HG03354 (cell line): ENCODE results near the gene OR2A7.
"Not testable (repeated sequence)": the region's sequence is repeated elsewhere in the genome, so short reads cannot be mapped to it uniquely, and the experiment has no call there.

Experiments used
- ATAC-seq: cut with Tn5 transposase; IDR thresholded peaks from one replicate; pipeline ENCODE4 v1.9.1; 2021; ENCODE audit warnings: mild to moderate bottlenecking; ENCODE audit not compliant: unreplicated experiment, poor library complexity, severe bottlenecking

OR2A7 gene

DNA sequence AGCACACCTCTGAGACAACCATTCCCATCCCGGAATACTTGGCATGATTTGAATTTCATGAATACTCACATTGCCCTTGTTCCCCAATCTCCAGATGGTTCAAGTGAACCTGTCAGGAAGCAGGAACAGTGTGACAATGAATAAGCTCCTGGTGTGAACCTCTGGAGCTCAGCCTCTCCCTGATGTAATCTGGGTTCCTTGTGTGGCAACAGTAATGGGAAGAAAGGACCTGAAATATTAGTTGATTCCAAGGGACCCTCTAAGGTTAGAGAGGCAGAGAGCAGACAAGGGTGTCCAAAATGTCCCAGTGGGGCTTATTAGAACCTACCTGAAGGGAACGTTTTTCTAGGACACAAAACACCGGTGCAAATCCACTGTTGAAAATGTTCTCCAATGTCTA is 8.5 kb downstream of the OR2A7 start:
- ATAC-seq = no peak

GRCh38 chr7:144255471-144255897 is 9.1 kb downstream of the OR2A7 start:
- ATAC-seq = no peak

GRCh38 chr7:144252307-144252706 is 12.3 kb downstream of the OR2A7 start:
- ATAC-seq = not testable (repeated sequence)

GRCh38 chr7:144247674-144248330 is 16.8 kb downstream of the OR2A7 start:
- not testable (repeated sequence) for ATAC-seq

DNA sequence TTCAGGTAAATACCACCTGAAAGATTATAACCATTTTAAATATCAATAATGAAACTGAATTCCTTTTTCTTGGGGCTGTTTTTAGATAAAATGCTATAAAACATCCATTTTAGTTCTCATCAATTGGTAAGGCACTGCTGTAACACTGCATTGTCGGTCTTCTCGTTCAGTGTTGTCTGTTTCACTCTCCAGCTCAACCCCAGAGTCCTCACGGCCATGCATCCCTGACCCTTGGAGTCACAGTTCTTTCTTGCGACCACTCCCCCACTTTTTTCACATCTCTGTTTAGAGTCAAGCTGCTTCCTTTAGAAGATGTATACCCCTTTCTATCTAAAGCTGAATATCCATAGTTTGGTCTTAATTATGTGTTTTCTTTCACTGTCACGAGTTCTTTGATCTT is 17.6 kb downstream of the OR2A7 start:
- not testable (repeated sequence) for ATAC-seq

GRCh38 chr7:144245372-144245771 is 19.2 kb downstream of the OR2A7 start:
- ATAC-seq = not testable (repeated sequence)

DNA sequence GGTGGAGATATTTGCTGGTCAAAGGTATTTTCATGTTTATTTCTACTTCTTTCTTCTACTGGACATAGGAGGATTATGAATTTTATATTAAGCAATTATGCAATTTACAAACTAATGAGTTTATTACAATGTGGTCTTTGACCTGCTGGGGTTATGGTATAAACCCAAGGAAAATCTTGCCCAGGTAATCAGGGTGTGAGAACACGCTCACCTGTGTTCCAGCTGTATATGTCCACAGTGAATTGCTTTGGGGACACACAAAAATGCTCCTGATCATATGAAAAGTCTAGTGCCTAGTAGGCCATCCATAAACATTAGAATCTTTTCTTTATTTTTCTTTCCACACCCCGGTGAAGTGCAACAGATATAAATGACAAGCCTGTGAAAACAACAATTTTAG is 25.2 kb downstream of the OR2A7 start, which contains the start of gene OR2A42:
Gene OR2A42 (minus strand): TSS at position 241 of the 400 bp plus-strand sequence. CDS start 6,762 bp downstream, outside the sequence.
- not testable (repeated sequence) for ATAC-seq

- not testable (repeated sequence) for ATAC-seq
Measured at GRCh38 chr7:144238530-144239082, 26.0 kb downstream of the OR2A7 start.

DNA sequence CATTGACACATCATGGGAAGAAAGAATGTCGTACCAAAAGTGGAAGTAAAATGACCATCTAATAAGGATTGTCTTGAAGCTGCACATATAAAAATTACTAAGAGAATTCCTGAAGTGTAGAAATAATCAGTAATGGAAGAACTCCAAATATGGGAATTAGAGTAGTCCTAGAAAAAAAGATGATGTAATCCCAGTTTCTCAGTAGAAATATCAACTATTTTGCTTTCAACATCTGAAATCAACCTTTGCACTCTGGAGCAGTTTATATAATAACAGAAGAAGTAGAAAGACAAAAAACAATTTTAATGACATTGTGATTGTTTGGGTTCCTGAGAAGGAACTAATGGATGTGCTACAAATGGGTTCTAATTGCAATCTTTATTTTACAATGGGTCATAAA is 31.6 kb downstream of the OR2A7 start:
- not testable (repeated sequence) for ATAC-seq

DNA sequence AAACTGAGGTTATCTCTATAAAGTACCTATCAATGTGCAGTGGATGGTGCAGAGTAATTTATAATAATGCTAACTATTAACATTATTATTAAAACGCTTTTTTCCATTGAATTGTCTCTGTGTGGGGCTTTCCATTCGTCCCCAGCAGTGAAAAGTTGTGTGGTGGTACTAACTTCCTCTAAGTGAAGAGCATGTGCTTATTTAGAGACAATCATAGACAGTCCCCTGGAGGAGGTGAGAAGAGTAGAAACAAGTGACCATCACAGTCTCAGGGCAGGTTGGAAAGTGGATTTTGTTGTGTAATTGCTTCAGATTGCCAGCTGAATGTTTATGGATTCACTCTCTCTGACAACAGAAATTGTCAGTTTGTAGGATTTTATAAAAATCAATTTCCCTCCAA is 33.6 kb downstream of the OR2A7 start:
- not testable (repeated sequence) for ATAC-seq

- ATAC-seq = not testable (repeated sequence)
Measured at GRCh38 chr7:144228810-144229209, 35.8 kb downstream of the OR2A7 start.

DNA sequence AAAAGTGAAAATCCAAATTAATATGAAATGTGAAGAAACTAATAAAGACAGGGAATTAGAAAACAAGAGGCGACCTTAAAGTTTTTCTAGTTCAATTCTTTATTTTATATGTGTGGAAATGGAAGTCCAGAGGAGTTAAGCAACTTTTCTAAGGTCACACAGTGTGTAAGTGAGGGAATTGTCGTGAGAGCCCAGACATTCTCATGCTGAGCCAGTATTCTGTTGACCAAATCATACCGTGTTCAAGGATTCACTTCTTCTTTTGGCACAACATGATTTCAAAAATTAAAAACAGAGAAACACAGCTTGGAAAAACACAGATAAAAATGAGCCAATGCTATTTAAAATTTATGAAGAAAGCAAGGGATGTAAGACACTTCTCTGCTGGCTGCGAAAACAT is 37.7 kb downstream of the OR2A7 start:
- ATAC-seq = not testable (repeated sequence)

DNA sequence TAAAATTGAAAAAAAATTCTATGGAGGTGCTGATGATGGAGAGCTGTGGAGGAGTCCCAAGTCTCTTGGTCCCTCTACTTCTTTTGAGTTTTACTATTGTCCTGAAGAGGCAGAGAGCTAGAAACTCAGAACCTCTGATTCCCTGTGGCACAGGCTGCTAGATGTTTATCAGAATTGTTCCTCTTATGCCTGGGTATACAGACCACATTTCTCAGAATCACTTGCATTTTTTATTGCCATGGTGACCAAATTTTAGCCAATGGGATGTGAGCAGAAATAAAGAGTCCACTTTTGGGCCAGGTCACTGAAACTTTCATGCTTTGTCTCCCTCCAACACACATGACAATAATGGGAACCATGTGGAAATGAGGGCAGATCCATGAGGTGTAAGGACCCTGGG is 40.9 kb downstream of the OR2A7 start:
- not testable (repeated sequence) for ATAC-seq

GRCh38 chr7:144220531-144220930 is 44.1 kb downstream of the OR2A7 start:
- ATAC-seq = not testable (repeated sequence)

DNA sequence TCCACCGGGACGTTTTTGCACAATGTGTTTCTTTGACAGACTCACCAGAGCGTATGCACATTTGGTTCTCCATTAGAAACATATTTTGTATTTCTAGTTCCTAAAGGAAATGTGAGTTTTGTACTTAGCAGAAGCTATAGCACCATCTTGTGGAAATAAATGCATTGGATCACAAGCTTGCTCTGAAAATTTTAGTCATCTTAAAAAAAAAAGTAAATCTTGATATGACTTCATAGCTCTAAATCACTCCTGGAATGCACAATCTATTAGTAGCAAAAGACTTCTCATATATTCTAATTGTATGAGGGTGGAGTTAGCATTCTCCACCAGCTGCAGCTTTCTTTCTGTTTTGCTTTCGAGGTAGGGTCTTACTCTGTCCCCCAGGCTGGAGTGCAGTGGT is 45.4 kb downstream of the OR2A7 start:
- ATAC-seq = peak; percentile 59

DNA sequence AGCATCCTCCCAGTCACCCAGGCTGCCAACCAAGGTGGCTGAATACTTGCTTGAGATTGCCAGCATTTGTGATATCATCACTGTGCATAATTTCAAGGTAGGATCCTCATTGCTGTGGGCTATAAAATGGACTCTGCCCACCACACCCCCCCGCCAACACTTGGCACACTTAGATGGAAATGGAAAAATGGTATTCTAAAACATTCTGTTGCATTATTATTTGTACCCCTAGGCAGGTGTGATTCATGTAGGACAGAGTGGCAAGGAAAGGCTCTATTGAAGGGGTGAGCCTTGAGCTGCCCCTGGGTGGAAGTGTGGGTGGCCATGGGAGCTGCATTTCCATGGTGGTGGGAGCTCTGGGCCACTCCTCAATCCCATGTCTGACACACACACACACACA is 46.0 kb downstream of the OR2A7 start:
- ATAC-seq = not testable (repeated sequence)

DNA sequence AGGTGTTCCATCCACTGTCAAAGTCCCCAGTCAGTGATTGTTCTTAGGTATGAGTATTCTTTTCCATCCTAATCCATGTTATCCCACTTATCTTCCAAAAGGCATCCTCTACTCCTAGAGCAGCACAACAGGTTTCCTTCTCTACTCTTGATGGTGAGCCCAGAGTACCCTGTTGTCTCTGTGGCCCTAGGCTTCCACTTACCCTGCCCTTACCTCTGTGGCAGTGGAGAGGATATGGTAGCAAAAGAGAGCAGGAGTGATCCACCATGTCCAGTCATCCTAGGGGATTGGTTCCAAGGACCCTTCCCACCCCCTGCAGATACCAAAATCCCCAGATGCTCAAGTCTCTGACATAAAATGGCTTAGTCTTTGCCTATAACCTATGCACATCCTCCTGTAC is 47.4 kb downstream of the OR2A7 start:
- not testable (repeated sequence) for ATAC-seq
